Stimulated activated CD8-positive, alpha-beta memory T cell treated with anti-CD3 and anti-CD28 coated beads, Interleukin-15, amount 100 ng/mL, for 48 hours (primary cell): ENCODE measurements around the gene TMEM183A.
A peak's percentile ranks its signal among the peaks of the same experiment; 100 is the strongest.
"Not testable (repeated sequence)": the region's sequence is repeated elsewhere in the genome, so short reads cannot be mapped to it uniquely, and the experiment has no call there.

Experiments used
- DNase-seq, 2 donors: peaks; one replicate each; pipeline ENCODE4 v3.0.0-alpha.2; 2020; ENCODE audit warnings: low read depth in 2 of 2

The TMEM183A gene

GRCh38 chr1:202987255-202987654 is 19.9 kb upstream of the TMEM183A start:
- DNase-seq = no peak

GRCh38 chr1:202987922-202988583 is 19.1 kb upstream of the TMEM183A start:
- DNase-seq = no peak

GRCh38 chr1:202989879-202990278 is 17.3 kb upstream of the TMEM183A start:
- no peak for DNase-seq

GRCh38 chr1:202991112-202991511 is 16.1 kb upstream of the TMEM183A start:
- DNase-seq = no peak

- no peak for DNase-seq
These were observed 12.4 kb upstream of the TMEM183A start for GRCh38 chr1:202994756-202995155.

GRCh38 chr1:202998836-202999750 is 8.1 kb upstream of the TMEM183A start:
- no peak for DNase-seq

- no peak for DNase-seq
These were observed 6.8 kb upstream of the TMEM183A start for GRCh38 chr1:203000217-203000944.

- no peak for DNase-seq
These were observed 5.2 kb upstream of the TMEM183A start for GRCh38 chr1:203001986-203002385.

GRCh38 chr1:203002951-203003350 is 4.2 kb upstream of the TMEM183A start:
- no peak for DNase-seq

GRCh38 chr1:203005395-203006142 is 1.6 kb upstream of the TMEM183A start:
- DNase-seq = not testable (repeated sequence)

GRCh38 chr1:203009185-203009584 is 2.0 kb downstream of the TMEM183A start:
- no peak for DNase-seq

- no peak for DNase-seq
These were observed 4.4 kb downstream of the TMEM183A start for GRCh38 chr1:203011582-203011981.

- DNase-seq = no peak
These were observed 9.9 kb downstream of the TMEM183A start for GRCh38 chr1:203017061-203017460.

GRCh38 chr1:203017692-203018091 is 10.5 kb downstream of the TMEM183A start:
- DNase-seq = no peak

GRCh38 chr1:203022855-203023254 is 15.7 kb downstream of the TMEM183A start:
- not testable (repeated sequence) for DNase-seq

- DNase-seq = no peak
These were observed 18.5 kb downstream of the TMEM183A start for GRCh38 chr1:203025686-203026030.

- peak; percentile 79 to 85 for DNase-seq
These were observed 19.0 kb downstream of the TMEM183A start, which contains the start of gene PPFIA4 for GRCh38 chr1:203026031-203026665. Gene PPFIA4, plus strand, starts transcription at chr1:203026491. Its CDS starts 12,518 bp downstream, at chr1:203039009.

- no peak for DNase-seq
These were observed 19.8 kb downstream of the TMEM183A start for GRCh38 chr1:203026666-203027663.

- DNase-seq = no peak
These were observed 21.1 kb downstream of the TMEM183A start for GRCh38 chr1:203028067-203028783.
